Activated CD4-positive, alpha-beta T cell treated with anti-CD3 and anti-CD28 coated beads for 24 hours (primary cell): ENCODE data around the gene APOL4.
A peak's percentile ranks its signal among the peaks of the same experiment; 100 is the strongest.
"Not testable (repeated sequence)": the region's sequence is repeated elsewhere in the genome, so short reads cannot be mapped to it uniquely, and the experiment has no call there.

Experiments used
- DNase-seq, 2 donors: peaks; one replicate each; pipeline ENCODE4 v3.0.0-alpha.2; 2020; ENCODE audit warnings: low read depth in 2 of 2

APOL4 gene

DNA sequence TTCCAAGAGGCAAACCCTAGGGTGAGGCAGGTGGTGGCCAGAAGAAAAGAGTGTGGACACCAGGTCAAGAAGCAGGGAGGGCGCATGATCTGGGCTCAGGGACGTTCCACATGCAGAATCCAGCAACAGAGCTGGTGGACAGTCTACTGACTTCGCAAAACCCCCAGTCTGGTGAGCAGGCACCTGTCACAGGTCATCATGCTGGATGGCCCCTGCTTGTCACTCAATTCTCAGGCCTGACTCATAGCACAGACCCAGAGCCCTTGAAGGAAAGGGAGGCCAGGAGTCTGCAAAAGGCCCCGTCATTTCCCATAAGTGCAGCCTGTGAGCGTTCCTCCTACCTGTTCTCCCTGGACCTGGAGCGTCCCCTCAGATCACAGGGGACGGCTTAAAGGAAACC, 18.2 kb downstream of the APOL4 start:
- DNase-seq: no peak

DNA sequence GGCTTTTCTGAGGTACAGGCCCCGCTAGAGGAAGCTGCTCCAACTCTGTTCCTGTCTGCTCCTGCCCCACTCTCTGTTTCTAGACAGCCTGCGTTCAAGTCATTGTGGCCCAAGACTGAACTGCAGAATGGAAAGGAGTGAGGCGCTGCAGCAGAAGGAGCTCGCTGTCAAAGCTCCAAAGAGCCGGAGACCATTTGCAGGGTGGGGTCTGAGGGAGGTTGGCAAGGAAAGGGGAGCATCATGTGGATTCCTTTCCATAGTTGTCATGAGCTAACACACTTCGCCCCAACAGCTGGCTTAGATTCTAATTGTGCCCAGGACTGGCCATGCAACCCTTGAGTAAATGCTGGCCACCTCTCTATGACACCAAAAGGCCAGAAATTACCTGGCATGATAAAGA, 18.8 kb downstream of the APOL4 start:
- DNase-seq: no peak

DNA sequence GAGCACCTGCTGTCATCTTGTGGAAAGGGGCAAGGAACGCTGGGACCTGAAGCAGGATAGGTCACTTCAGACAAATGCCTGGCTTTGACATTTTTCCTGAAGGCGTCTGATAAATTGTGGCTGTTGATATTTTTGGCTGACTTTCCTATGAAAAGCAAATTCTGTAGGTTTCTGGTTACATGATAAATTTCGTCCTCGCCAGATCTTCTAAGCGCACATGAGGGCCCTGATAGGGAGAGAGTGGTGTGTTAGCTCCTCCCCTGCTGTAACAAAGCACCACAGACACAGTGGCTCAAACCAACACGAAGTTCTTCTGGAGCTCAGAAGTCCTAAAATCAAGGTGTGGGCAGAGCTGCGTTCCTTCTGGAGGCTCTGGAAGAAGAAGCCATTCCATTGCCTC, 19.6 kb downstream of the APOL4 start:
- no peak for DNase-seq

DNA sequence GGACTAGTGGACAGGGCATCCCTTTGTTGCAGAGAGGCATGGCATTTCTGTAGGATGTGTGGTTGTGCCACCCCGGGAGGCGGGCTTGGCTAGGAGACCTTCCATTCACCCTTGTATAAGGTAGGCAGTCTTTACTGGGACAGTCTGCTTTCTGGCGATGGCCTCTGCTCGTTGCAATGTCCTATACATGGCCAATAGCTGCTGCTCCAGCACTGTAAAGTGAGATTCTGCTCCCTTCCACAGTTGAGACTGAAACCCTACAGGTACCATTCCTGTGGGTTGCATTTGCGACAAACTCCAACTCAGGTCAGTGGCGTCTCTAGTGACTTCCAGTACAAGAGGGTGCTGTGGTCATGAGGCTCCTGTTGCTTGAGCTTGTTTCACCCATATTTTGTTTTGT, 20.7 kb downstream of the APOL4 start:
- no peak for DNase-seq

DNA sequence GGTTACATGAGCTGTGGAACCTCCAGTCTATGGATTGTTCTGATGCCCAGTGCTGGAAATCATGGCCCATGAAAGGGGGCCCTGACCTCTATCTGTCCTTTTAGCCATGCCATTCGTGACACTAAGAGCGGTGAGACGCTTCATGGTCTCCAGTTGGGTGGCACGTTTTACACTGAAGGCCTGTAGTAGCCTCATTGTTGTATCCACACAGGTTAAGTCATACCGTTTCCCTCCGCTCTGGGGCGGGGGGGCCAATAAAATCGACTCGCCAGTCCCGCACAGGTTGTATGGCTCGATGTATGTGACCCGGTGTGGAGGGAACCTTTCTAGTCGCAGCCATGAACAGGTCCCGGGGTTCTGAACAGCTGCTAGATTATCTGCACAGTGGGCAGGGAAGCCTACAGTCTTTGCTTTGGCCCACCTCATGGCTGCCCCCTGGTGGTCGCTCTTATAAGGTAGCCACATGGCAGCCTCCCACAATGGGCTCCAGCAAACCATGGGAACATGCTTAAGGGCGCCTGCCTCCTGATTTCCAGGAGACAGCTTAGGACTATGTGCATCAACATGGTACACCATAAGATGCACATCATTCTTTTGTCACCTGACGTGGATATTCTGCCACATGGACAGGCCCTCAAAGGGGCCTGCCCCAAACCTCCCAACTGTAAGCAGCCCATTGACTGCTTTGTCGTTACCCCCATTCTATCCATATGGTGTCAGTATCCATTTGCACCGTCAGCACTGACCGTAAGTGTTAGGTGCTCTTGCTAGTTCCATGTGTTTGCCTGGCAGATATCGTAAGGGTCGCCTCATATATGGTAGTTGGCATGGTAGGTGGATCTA, 21.4 kb downstream of the APOL4 start:
- peak; percentile 85 to 86 for DNase-seq

DNA sequence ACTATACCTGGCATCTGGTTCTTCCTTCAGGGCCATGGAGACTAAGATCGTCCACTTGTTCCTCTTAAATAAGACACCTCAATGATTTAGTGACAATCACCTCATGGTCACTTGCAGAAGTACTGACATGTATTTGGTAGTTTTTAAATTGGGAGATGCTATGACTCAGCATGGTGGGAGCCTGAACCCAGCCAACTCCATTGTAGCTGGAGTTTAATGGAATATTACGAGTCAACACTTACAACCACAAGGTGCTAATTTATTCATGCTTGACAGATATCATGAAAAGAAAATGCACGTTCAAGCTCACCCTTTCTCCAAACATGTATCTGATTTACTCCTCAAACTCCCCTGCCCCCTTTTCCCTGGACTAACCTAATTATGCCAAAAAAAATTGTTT, 24.4 kb downstream of the APOL4 start:
- DNase-seq: no peak

DNA sequence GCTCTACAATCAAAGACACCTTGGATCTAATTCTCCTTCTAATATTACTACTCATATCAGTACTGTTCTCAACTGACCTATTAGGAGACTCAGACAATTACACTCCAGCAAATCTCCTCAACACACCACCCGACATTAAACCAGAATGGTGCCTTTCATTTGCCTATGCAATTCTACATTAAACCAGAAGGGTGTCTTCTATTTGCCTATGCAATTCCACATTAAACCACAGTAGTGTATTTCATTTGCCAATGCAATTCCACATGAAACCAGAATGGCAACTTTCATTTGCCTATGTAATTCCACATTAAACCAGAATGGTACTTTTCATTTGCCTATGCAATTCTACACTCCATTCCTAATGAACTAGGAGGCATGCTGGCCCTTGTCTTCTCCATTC, 25.7 kb downstream of the APOL4 start:
- DNase-seq: no peak

DNA sequence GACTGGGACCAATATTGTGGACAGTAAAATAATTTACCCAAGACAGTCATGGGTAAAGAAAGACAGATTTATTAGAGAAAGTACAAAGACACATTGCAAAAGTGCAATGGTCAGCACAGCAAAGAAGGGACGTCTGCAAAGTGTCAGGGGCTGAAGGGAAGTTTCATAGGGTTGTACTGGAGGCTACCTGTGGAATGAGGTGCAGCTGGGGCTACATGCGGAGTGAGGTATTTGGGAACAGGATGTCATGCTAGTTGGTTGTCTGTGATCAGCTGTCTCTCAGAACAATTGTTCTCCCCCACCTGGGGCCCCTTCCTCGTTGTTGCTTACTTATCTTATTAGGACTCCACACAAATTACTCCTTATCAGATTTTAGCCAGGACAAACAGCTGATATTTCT, 29.7 kb downstream of the APOL4 start:
- no peak for DNase-seq

DNA sequence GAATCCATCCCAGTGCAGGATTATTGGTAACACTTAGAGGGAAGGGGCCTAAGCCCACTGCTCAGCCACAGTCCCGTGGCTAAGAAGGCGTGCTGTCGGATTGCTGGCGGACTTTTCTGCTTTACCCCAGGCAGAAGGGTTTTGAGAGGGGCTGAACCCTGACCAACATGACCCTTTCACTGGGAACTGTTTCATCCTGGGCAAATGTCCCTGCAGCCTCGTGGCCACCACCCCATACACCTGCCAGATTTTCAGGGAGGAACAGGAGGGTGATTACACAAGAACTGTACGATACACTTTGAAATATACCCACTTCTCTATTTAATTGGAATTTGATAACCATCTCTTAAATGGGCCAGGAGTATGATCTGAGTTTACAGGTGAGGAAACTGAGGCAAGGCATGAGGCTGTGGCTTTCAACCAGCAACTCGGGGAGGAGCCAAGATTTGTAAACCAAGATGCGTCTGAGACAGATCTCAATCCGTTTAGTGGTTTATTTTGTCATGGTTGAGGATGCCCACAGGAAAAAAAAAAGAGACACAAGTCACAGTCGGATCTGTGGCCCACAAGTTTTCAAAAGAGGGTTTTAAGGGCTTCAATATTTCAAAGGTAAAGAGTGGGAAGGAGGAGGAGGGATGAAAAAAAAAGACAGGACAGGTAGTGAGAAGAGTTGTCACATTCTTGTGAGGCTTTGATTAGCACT, 34.9 kb downstream of the APOL4 start:
- DNase-seq: no peak

DNA sequence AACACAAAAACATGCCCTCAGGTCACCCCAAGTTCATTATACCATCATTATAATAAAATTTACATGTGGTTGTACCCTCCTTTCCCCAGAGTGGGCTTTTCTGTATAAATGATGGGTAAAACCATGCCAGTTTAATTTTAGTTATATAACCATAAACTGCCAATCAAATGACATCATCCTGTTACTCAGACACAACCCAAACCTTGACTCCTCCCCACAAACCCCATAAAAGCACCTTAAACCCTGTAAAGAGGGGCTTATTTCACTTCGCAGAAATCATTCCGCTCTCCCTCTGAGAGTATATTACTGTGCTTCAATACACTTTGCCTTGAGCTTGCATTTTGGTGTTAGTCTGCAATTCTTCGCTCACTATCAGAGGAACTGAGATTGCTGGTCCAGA, 35.5 kb downstream of the APOL4 start:
- no peak for DNase-seq

DNA sequence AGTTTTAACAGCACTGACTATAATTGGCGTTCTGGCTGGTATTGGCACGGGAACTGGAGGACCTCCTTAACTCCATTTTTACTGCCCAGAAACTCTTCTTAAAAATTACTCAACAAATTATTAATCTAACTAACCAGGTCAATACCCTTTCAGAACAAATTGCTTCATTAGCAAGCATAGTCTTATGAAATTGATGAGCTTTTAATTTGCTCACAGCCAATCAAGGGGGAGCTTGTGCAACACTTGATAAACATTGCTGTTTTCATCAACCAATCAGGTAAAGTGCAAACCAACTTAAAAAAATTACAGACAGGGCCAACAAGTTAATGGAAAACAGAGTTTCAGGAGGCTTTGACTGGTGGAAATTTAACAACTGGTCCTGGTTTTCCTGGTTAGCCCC, 36.5 kb downstream of the APOL4 start:
- no peak for DNase-seq

DNA sequence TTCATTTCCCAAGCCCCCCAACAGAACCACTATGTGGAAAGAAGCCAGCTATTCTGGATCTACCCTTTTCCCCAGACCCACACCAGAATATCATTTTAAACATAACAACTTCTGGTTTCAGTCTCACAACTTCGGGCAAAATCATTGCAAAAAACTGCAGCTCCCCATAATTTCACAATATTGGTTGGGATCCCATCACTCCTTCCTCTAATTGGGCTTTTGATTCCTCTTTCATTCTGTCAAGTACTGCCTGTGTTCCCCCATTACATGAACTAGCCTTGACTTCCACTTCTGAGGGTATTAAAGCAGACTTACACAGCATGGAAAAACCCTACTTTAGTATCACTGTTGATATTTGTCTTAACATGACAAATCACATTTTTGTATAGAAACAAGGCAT, 37.0 kb downstream of the APOL4 start:
- DNase-seq: no peak

DNA sequence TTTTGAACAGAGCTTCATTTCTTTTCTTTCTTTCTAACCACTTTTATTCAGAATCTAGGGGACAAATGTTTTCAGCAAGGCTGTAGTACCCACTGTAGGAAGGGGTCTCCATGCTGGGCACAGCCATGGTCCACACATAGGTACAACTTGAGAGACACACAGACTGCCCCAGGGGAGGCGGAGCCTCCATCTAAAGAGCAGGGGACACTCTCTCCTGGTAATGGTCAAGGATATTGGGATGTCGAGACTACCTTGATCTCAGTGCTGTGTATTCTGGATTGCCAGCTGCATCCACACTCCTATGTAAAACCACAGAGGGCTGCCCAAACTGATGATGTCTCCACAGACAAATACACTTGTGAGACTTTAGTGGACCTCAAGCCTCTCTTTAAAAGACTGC, 38.1 kb downstream of the APOL4 start:
- no peak for DNase-seq

DNA sequence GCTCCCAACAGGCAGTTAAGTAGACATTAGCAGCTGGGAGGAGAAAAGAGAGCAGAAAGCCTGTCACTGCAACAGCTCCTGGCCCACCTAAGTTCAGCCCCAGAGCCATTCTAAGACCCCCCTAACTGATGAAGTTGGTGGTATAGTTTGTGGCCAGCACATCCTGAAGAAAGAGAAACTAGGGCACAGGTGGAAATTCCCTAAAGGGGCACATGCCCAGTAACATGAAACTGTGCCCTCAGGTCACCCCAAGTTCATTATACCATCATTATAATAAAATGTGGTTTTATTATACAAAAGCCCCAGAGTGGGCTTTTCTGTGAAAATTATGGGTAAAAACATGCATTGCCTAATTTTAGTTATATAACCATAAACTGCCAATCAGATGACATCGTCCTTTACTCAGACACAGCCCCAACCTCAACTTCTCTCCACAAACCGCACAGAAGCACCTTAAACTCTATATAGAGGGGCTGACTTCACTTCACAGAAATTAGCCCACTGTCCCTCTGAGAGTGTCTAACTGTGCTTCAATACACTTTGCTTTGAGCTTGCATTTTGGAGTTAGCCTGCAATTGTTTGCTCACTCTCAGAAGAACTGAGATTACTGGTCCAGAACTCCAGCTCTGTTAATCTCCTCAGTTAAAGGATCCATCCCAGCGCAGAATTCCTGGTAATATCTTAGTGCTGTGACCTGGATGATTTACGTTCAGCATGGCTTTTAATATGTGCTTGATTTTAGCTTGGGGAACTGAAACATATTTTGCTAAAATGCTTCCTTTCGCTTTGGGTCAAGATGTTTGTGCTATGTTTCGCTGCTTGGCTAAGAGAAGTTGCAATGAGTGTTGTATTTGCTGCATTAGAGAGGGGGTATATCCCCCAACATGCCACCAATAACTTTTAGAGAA, 39.2 kb downstream of the APOL4 start:
- no peak for DNase-seq

DNA sequence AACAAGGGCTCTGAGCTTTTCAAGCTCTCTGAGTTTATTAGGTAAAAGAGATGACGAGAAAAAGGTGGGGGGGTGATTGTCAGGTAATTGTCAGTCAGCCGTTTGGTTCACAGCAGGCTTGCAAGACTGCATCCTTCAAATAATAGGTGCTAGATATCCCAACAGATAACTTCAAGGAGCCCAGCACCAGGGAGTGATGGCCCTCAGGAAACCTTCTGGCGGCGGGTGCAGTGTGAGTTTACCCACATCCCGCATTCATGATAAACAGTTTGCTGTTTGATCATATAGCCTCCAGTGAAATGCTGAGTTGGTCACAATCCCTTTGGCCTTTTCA, 39.8 kb downstream of the APOL4 start:
- DNase-seq: not testable (repeated sequence)

DNA sequence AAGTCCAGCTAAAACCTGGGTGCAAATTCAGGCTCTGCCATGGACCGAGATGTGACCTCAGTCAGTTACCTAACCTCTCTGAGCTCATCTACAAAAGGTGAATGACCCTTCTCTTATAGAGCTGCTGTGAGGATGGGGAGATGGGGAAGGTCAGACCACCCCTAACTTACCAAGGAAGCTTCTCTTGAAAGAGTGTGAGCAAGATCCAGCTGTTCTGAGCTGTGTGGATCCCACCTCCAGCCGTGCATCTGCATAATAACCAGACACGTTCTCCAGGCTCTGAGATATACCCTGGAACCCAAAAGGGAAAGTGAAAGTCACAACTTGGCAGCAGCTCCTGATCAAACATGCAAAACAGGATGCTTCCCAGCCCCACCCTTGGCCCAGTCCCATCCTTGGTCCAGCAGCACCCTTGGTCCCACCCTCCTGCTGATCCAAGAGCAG, 41.1 kb downstream of the APOL4 start, which contains the start of gene APOL3:
Gene APOL3 (minus strand): TSS at position 257 of the 444 bp plus-strand sequence. CDS start 11,700 bp downstream, outside the sequence.
- DNase-seq: peak in 1 of 2 donors; percentile 26

DNA sequence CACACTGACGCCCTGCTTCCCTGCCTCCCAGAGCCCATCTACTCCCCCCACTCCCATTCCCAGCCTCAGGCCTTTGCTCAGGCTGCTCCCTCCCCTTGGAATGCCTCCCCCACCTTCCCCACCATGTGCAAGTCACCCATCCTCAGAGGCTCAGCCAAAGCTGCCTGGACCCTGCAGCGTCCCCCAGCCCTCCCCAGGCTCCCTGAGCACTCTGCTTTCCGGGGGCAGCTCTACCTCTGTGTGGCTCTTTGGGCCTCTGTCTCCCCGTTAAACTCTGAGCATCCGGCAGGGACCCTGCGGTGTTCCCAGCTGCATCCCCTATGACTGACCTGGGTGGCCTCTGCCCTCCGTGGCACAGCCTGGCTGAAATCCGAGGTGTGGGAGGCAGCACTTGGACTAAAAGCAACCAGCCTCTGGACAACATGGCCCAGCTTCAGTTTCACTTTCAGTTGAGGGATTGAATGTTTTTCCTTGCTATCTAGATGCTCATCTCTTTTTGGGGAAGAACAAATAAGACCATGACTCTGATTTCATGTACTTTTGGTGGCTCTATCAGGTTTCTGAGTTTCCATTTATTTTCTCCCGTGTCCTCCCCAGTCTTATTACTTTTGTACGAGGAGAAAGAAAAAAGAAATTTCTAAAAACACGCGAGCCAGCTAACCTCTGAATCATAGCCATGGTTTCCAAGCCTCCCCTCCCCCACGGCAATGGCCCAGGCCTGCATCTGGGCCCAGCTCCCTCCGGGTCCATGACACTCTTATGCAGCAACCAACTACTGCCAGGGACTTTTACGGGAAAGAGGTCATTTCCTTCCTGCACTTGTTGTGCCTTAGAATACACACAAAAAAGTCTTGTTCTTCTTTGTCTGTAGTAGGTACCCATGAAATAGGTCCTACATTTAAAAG, 44.8 kb downstream of the APOL4 start:
- DNase-seq: peak; percentile 68 to 73

DNA sequence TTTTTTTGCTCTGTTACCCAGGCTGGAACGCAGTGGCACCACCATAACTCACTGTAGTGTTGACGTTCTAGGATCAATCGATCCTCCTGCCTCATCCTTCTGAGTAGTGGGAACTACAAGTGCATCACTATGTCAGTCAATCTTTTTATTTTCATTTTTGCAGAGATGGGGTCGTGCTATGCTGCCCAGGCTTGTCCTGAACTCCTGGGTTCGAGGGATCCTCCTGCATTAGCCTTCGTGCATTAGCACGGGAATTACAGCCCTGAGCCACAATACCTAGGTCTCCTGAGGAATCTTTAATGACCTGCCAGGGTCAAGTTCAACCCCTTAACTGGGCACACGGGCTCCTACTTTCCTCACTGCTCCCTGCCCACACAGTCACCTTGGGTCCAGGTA, 45.5 kb downstream of the APOL4 start:
- no peak for DNase-seq

DNA sequence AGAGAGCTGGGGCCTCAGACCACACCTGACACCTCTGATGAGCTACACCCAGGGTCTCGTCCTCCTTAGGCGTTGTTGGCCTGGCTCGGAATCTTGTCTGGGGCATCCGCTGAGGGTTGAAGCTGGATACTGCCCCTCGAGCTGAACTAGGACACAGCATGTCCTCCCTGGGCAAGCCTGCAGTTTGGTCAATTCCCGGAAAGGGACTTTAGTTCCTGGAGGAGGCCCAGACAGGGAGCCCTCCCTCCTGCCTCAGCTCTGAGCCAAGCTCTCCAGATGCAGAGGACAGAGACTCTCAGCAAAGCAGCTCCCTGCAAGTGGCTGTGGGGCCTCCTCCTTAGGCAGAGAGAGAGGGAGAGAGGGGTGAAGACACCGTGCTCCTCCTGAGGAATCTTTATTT, 45.9 kb downstream of the APOL4 start:
- DNase-seq: no peak

DNA sequence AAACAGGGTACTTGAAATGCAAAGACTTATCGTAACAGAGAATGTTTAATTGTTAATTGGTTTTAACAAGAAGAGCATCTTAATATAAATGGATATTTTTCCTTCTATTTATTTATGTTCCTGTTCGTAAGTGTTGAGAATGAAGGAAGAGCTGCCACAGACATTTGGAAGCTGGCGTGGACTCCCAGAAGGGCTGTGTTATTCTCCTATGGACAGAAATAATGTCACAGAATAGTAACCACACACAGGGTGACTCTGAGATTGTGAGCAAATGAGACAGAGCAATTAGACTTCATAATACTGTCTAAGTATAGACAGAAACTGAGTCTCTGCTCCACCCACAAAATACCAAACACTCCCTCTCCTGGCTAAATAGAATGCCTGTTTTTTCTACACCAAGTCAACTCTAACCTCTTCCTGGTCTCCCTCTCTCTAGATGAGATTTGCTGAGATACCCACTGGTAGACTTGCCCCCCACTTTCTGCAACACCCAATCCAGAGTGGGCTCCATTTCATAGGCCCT, 47.1 kb downstream of the APOL4 start:
- DNase-seq: no peak
